Measurements from ENCODE around the gene ARHGEF3.

DNA sequence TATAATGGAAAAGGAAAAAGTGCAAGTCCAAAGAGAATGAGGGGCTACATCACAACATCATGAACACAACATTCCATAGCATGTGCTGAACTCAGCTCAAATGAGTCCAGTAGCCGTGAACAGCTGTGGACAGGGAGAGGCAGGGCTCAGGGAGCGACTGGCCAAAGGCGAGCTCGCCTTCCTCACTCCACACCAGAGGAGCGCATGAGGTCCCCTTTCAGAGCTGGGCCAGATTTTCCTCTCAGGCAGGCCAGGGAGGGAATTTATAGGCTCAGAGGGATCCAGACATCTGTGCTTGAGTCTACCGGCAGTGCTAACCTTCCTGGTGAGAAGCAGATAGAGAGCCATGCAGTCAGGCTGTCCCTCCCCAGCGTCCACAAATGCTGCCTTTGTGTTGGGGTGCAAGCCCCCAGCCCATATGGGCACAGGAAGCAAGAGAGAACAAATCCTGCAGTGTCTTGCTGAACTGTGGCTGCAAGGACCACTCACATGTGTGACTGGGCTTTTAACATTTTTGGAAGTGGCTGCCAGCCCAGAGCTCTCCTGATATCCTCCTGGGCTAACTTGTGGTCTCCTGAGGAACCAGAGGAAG lies 32.5 kb downstream of the ARHGEF3 start:
- TF ChIP-seq, protein P1, sequence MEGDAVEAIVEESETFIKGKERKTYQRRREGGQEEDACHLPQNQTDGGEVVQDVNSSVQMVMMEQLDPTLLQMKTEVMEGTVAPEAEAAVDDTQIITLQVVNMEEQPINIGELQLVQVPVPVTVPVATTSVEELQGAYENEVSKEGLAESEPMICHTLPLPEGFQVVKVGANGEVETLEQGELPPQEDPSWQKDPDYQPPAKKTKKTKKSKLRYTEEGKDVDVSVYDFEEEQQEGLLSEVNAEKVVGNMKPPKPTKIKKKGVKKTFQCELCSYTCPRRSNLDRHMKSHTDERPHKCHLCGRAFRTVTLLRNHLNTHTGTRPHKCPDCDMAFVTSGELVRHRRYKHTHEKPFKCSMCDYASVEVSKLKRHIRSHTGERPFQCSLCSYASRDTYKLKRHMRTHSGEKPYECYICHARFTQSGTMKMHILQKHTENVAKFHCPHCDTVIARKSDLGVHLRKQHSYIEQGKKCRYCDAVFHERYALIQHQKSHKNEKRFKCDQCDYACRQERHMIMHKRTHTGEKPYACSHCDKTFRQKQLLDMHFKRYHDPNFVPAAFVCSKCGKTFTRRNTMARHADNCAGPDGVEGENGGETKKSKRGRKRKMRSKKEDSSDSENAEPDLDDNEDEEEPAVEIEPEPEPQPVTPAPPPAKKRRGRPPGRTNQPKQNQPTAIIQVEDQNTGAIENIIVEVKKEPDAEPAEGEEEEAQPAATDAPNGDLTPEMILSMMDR (IDR thresholded peaks at IDR 0.05) = no peak
- TF ChIP-seq ETV6 (CRISPR knock-in tag; IDR thresholded peaks at IDR 0.05) (no peak), NFE2L1 (CRISPR knock-in tag; IDR thresholded peaks at IDR 0.05) (no peak)
- TF ChIP-seq, protein P2, sequence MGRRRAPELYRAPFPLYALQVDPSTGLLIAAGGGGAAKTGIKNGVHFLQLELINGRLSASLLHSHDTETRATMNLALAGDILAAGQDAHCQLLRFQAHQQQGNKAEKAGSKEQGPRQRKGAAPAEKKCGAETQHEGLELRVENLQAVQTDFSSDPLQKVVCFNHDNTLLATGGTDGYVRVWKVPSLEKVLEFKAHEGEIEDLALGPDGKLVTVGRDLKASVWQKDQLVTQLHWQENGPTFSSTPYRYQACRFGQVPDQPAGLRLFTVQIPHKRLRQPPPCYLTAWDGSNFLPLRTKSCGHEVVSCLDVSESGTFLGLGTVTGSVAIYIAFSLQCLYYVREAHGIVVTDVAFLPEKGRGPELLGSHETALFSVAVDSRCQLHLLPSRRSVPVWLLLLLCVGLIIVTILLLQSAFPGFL (CRISPR knock-in tag; IDR thresholded peaks at IDR 0.05; ENCODE audit: borderline replicate concordance) = no peak
- TF ChIP-seq, protein P3, sequence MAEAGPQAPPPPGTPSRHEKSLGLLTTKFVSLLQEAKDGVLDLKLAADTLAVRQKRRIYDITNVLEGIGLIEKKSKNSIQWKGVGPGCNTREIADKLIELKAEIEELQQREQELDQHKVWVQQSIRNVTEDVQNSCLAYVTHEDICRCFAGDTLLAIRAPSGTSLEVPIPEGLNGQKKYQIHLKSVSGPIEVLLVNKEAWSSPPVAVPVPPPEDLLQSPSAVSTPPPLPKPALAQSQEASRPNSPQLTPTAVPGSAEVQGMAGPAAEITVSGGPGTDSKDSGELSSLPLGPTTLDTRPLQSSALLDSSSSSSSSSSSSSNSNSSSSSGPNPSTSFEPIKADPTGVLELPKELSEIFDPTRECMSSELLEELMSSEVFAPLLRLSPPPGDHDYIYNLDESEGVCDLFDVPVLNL (CRISPR knock-in tag; IDR thresholded peaks at IDR 0.05; ENCODE audit: borderline replicate concordance, low read depth) = no peak
- TF ChIP-seq, protein P4, sequence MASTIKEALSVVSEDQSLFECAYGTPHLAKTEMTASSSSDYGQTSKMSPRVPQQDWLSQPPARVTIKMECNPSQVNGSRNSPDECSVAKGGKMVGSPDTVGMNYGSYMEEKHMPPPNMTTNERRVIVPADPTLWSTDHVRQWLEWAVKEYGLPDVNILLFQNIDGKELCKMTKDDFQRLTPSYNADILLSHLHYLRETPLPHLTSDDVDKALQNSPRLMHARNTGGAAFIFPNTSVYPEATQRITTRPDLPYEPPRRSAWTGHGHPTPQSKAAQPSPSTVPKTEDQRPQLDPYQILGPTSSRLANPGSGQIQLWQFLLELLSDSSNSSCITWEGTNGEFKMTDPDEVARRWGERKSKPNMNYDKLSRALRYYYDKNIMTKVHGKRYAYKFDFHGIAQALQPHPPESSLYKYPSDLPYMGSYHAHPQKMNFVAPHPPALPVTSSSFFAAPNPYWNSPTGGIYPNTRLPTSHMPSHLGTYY (CRISPR knock-in tag; IDR thresholded peaks at IDR 0.05) = no peak

Data from WTC11 (cell line).